Measurements from ENCODE around the gene DHX40.
A peak's percentile ranks its signal among the peaks of the same experiment; 100 is the strongest.

DHX40 gene

GRCh38 chr17:59627770-59628171, 62.4 kb downstream of the DHX40 start:
- Mint-ChIP-seq H3K36me3 (peaks cover 29% of the 10 kb centered on the region), H3K4me1 (peaks cover 49% of the 10 kb centered on the region), H3K4me3 (no peak overlapping the region), H3K27ac (no peak overlapping the region), H3K27me3 (no peaks in the 10 kb centered on the region), H3K9me3 (no peaks in the 10 kb centered on the region)
- CTCF ChIA-PET = no interaction called here
- no peak for DNase-seq

- Mint-ChIP-seq H3K4me3 (no peak overlapping the region), H3K4me1 (peaks cover 51% of the 10 kb centered on the region), H3K36me3 (peaks cover 25% of the 10 kb centered on the region), H3K27me3 (no peaks in the 10 kb centered on the region), H3K9me3 (no peaks in the 10 kb centered on the region), H3K27ac (no peak overlapping the region)
- CTCF ChIA-PET = no interaction called here
- no peak for DNase-seq
These were observed 63.8 kb downstream of the DHX40 start for GRCh38 chr17:59629174-59629573.

- Mint-ChIP-seq H3K36me3 (peaks cover 22% of the 10 kb centered on the region), H3K9me3 (no peaks in the 10 kb centered on the region), H3K4me3 (no peak overlapping the region), H3K4me1 (peaks cover 58% of the 10 kb centered on the region), H3K27me3 (no peaks in the 10 kb centered on the region), H3K27ac (no peak overlapping the region)
- CTCF ChIA-PET = no interaction called here
- DNase-seq = no peak
These were observed 65.9 kb downstream of the DHX40 start for GRCh38 chr17:59631276-59631675.

GRCh38 chr17:59632398-59632797, 67.0 kb downstream of the DHX40 start:
- Mint-ChIP-seq H3K27ac (no peak overlapping the region), H3K36me3 (peaks cover 23% of the 10 kb centered on the region), H3K9me3 (no peaks in the 10 kb centered on the region), H3K4me3 (no peak overlapping the region), H3K27me3 (no peaks in the 10 kb centered on the region), H3K4me1 (peaks cover 56% of the 10 kb centered on the region)
- CTCF ChIA-PET = no interaction called here
- DNase-seq = no peak

GRCh38 chr17:59633658-59634359, 68.4 kb downstream of the DHX40 start:
- Mint-ChIP-seq H3K36me3 (peaks cover 26% of the 10 kb centered on the region), H3K27ac (no peak overlapping the region), H3K9me3 (no peaks in the 10 kb centered on the region), H3K4me1 (peaks cover 55% of the 10 kb centered on the region), H3K4me3 (no peak overlapping the region), H3K27me3 (no peaks in the 10 kb centered on the region)
- CTCF ChIA-PET = no interaction called here
- DNase-seq = no peak

- Mint-ChIP-seq H3K27ac (peak overlapping the region; percentile 77), H3K9me3 (no peaks in the 10 kb centered on the region), H3K36me3 (peaks cover 15% of the 10 kb centered on the region), H3K27me3 (no peaks in the 10 kb centered on the region), H3K4me1 (peaks cover 54% of the 10 kb centered on the region), H3K4me3 (no peak overlapping the region)
- no peak for DNase-seq
- CTCF ChIA-PET = interaction anchor here (1.2 kb wide), 1 partner anchor 10 kb away, joined by 3 read pairs; no protein-coding TSS in a partner anchor
These were observed 69.5 kb downstream of the DHX40 start for GRCh38 chr17:59634632-59635541.

GRCh38 chr17:59637611-59638310, 72.4 kb downstream of the DHX40 start:
- H3K27ac Mint-ChIP-seq = peak overlapping the region; percentile 7
- no peak for DNase-seq
- peaks cover 60% of the 10 kb centered on the region for H3K4me1 Mint-ChIP-seq
- peaks cover 8% of the 10 kb centered on the region for H3K36me3 Mint-ChIP-seq
- H3K4me3 Mint-ChIP-seq = no peak overlapping the region
- CTCF ChIA-PET = interaction anchor here (1.7 kb wide), 1 partner anchor 18 kb away, joined by 4 read pairs; the partner anchor contains the start of gene CLTC
- H3K9me3 Mint-ChIP-seq = no peaks in the 10 kb centered on the region
- no peaks in the 10 kb centered on the region for H3K27me3 Mint-ChIP-seq

- H3K27ac Mint-ChIP-seq = no peak overlapping the region
These were observed 73.1 kb downstream of the DHX40 start for GRCh38 chr17:59638553-59638952.

GRCh38 chr17:59641799-59642484, 76.5 kb downstream of the DHX40 start:
- Mint-ChIP-seq H3K27ac (peak overlapping the region; percentile 84), H3K36me3 (peaks cover 15% of the 10 kb centered on the region), H3K4me1 (peaks cover 40% of the 10 kb centered on the region), H3K27me3 (no peaks in the 10 kb centered on the region), H3K4me3 (peak overlapping the region; percentile 16), H3K9me3 (no peaks in the 10 kb centered on the region)
- CTCF ChIA-PET = interaction anchor here (0.9 kb wide), 1 partner anchor 11 kb away, joined by 3 read pairs; no protein-coding TSS in a partner anchor
- no peak for DNase-seq

More at GRCh38 chr17:59638553-59638952, 73.1 kb downstream of the DHX40 start:
- no peaks in the 10 kb centered on the region for H3K27me3 Mint-ChIP-seq
- DNase-seq = no peak
- no peaks in the 10 kb centered on the region for H3K9me3 Mint-ChIP-seq
- CTCF ChIA-PET = interaction anchor here (1.7 kb wide), 1 partner anchor 19 kb away, joined by 4 read pairs; the partner anchor contains the start of gene CLTC
- peaks cover 59% of the 10 kb centered on the region for H3K4me1 Mint-ChIP-seq
- no peak overlapping the region for H3K4me3 Mint-ChIP-seq
- H3K36me3 Mint-ChIP-seq = peaks cover 8% of the 10 kb centered on the region

GRCh38 chr17:59642565-59642964, 77.2 kb downstream of the DHX40 start:
- Mint-ChIP-seq H3K9me3 (no peaks in the 10 kb centered on the region), H3K36me3 (peaks cover 18% of the 10 kb centered on the region), H3K27ac (peak overlapping the region; percentile 84), H3K4me3 (no peak overlapping the region), H3K27me3 (no peaks in the 10 kb centered on the region), H3K4me1 (peaks cover 40% of the 10 kb centered on the region)
- CTCF ChIA-PET = interaction anchor here (0.9 to 1.1 kb wide), 2 partner anchors 10 to 28 kb away, joined by 3 read pairs; no protein-coding TSS in a partner anchor
- DNase-seq = no peak

GRCh38 chr17:59643159-59644140, 78.0 kb downstream of the DHX40 start:
- H3K36me3 Mint-ChIP-seq = peaks cover 24% of the 10 kb centered on the region
- DNase-seq = no peak
- peaks cover 37% of the 10 kb centered on the region for H3K4me1 Mint-ChIP-seq
- H3K27me3 Mint-ChIP-seq = no peaks in the 10 kb centered on the region
- CTCF ChIA-PET = interaction anchor here (1.1 kb wide), 1 partner anchor 27 kb away, joined by 3 read pairs; no protein-coding TSS in a partner anchor
- H3K27ac Mint-ChIP-seq = no peak overlapping the region
- no peaks in the 10 kb centered on the region for H3K9me3 Mint-ChIP-seq
- H3K4me3 Mint-ChIP-seq = no peak overlapping the region

- H3K4me3 Mint-ChIP-seq = no peak overlapping the region
- H3K27me3 Mint-ChIP-seq = no peaks in the 10 kb centered on the region
- no peaks in the 10 kb centered on the region for H3K9me3 Mint-ChIP-seq
- no peak for DNase-seq
- peaks cover 46% of the 10 kb centered on the region for H3K36me3 Mint-ChIP-seq
- CTCF ChIA-PET = no interaction called here
- H3K4me1 Mint-ChIP-seq = peaks cover 32% of the 10 kb centered on the region
- H3K27ac Mint-ChIP-seq = no peak overlapping the region
These were observed 81.9 kb downstream of the DHX40 start for GRCh38 chr17:59647288-59647687.

- Mint-ChIP-seq H3K27me3 (no peaks in the 10 kb centered on the region), H3K4me1 (peaks cover 20% of the 10 kb centered on the region), H3K4me3 (no peak overlapping the region), H3K9me3 (no peaks in the 10 kb centered on the region), H3K27ac (no peak overlapping the region), H3K36me3 (peaks cover 59% of the 10 kb centered on the region)
- DNase-seq = no peak
- CTCF ChIA-PET = no interaction called here
These were observed 84.5 kb downstream of the DHX40 start for GRCh38 chr17:59649886-59650285.
